GM13977 (cell line): ENCODE data around the gene VDR.

Source experiments
- DNase-seq: peaks from one replicate; pipeline ENCODE4 v3.0.0; 2012; ENCODE audit warnings: low spot score
- in situ Hi-C: fragments of 300-500 bp; cut with MboI; formaldehyde crosslinking; loops from one replicate; pipeline ENCODE4 v1.12.0; 2022; ENCODE audit warnings: low sequenced_read_pairs, low pct_unique_long_range_greater_than_20kb, mixed read lengths, inconsistent platforms; ENCODE audit not compliant: unreplicated experiment
- TF ChIP-seq, protein P1 (sequence below): IDR thresholded peaks from 2 replicates; pipeline ENCODE4 v1.5.1; 2012; ENCODE audit warnings: mild to moderate bottlenecking, control low read depth; ENCODE audit not compliant: insufficient read depth; ENCODE audit errors: extremely low read depth, missing control alignments

The VDR gene

DNA sequence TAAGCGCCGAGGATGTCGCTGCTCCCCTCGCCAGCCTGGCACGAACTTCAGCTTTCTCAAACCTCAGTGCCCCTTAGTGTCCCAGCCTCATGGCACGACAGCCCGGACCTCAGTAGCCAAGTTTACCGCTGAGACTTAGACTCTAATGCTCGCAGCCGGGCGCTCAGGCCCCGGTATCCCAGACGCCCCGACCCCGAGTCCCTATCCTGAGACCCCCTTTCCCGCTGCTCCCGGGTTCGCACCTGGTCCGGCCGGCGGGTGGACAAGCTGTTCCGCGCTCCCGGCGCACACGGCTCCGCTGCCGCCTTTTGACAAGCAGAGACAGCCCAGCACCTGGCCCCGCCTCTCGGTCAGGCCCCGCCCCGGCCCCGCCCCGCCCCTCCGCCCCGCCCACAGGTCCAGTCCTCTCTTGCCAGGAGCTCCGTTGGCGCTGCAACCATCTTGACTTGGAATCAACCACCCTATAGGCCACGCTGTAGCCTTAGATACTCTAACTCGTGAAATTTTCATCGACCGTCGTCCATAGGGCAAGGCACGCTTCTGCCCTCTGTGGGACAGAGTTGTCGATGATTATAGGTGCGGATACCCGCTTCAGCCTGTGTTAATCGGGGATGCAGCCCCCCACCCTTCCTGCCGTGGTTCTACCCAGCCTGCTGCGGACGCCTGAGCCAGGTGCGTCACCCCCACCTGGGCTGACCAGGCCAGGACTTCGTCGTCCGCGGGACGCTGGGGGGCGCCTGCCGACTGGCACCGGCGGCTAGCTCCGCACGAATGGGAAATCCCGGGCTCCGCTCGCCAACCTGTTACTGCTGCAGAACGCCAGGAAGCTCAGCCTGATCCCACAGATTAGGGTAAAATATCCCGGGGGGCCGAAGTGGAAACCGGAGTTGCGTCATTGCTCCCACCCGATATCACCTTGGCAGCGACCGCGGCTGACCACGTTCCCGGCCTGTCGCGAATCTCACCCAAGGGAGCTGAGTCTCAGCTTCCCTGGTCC is at the start of gene VDR:
Gene VDR, minus strand, starts transcription at position 282 of the 997 bp plus-strand sequence. CDS start 25,881 bp downstream, outside the sequence.
- DNase-seq = peak; percentile 92
- TF ChIP-seq, protein P1, sequence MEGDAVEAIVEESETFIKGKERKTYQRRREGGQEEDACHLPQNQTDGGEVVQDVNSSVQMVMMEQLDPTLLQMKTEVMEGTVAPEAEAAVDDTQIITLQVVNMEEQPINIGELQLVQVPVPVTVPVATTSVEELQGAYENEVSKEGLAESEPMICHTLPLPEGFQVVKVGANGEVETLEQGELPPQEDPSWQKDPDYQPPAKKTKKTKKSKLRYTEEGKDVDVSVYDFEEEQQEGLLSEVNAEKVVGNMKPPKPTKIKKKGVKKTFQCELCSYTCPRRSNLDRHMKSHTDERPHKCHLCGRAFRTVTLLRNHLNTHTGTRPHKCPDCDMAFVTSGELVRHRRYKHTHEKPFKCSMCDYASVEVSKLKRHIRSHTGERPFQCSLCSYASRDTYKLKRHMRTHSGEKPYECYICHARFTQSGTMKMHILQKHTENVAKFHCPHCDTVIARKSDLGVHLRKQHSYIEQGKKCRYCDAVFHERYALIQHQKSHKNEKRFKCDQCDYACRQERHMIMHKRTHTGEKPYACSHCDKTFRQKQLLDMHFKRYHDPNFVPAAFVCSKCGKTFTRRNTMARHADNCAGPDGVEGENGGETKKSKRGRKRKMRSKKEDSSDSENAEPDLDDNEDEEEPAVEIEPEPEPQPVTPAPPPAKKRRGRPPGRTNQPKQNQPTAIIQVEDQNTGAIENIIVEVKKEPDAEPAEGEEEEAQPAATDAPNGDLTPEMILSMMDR = peak; percentile 60
- in situ Hi-C loops = no loop called here

DNA sequence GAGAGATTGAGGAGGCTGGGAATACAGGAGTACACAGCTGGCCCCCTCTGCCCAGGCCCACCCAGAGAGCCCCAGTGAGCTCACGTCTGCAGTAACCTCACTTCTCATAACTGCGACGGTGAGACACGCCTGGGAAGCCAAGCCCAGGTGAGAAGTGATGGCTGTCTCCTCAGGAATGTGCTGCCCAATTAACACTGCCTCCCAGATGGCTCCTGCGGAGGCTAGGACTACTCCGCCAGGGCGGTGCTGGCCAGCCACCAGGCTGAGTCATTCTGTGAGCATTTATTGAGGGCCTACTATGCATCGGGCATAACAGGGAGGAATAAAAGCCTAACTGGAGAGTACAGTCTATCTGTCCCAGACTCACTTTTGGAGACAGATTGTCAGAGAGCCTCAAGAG is 49.3 kb upstream of the VDR start:
- in situ Hi-C loops = no loop called here
- no peak for DNase-seq
- TF ChIP-seq, protein P1 = no peak

GRCh38 chr12:47950856-47951468 is 46.2 kb upstream of the VDR start:
- TF ChIP-seq, protein P1 = no peak
- DNase-seq = no peak
- in situ Hi-C loops = no loop called here

GRCh38 chr12:47949441-47950341 is 44.9 kb upstream of the VDR start:
- in situ Hi-C loops = no loop called here
- TF ChIP-seq, protein P1 = peak; percentile 87
- DNase-seq = peak; percentile 86

DNA sequence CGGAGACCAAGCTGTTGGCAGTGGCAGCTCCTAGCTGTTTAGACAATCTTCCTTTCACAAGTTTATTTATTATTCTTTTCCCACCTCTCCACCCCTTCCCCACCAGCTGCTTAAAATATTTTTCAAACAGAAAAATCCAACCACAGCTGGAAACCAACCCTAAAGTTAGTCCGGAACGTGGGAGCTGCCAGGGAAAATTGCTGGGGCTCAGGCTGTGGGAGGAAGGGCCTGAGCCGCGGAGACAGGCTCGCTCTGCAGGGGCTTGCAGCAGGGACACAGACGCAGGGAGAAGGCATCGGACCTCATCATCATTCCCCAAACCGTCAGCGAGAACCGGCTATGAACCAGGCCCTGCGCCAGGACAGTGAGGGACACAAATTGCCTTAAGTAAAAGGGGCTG is 42.5 kb upstream of the VDR start:
- TF ChIP-seq, protein P1 = no peak
- in situ Hi-C loops = no loop called here
- no peak for DNase-seq
